GM13976 (cell line): Measurements from ENCODE around the gene NLGN3.

Experiments
- DNase-seq: peaks from one replicate; pipeline ENCODE4 v3.0.0; 2012; ENCODE audit warnings: low spot score
- in situ Hi-C: fragments of 300-500 bp; cut with MboI; formaldehyde crosslinking; loops from one replicate; pipeline ENCODE4 v1.12.0; 2022; ENCODE audit warnings: low sequenced_read_pairs, mixed read lengths, inconsistent platforms; ENCODE audit not compliant: unreplicated experiment
- TF ChIP-seq, protein P1 (sequence below): IDR thresholded peaks from 2 replicates; pipeline ENCODE4 v1.5.1; 2012; ENCODE audit warnings: borderline replicate concordance, mild to moderate bottlenecking; ENCODE audit not compliant: insufficient read depth; ENCODE audit errors: extremely low read depth, missing control alignments, control extremely low read depth

NLGN3 gene

GRCh38 chrX:71183341-71183740 lies 38.7 kb downstream of the NLGN3 start:
- in situ Hi-C loops: no loop called here
- TF ChIP-seq, protein P1, sequence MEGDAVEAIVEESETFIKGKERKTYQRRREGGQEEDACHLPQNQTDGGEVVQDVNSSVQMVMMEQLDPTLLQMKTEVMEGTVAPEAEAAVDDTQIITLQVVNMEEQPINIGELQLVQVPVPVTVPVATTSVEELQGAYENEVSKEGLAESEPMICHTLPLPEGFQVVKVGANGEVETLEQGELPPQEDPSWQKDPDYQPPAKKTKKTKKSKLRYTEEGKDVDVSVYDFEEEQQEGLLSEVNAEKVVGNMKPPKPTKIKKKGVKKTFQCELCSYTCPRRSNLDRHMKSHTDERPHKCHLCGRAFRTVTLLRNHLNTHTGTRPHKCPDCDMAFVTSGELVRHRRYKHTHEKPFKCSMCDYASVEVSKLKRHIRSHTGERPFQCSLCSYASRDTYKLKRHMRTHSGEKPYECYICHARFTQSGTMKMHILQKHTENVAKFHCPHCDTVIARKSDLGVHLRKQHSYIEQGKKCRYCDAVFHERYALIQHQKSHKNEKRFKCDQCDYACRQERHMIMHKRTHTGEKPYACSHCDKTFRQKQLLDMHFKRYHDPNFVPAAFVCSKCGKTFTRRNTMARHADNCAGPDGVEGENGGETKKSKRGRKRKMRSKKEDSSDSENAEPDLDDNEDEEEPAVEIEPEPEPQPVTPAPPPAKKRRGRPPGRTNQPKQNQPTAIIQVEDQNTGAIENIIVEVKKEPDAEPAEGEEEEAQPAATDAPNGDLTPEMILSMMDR: no peak
- no peak for DNase-seq

- no peak for DNase-seq
- in situ Hi-C loops: no loop called here
- TF ChIP-seq, protein P1: no peak
These were observed 39.5 kb downstream of the NLGN3 start for GRCh38 chrX:71184092-71184491.

- in situ Hi-C loops: no loop called here
- no peak for DNase-seq
- TF ChIP-seq, protein P1: no peak
These were observed 40.3 kb downstream of the NLGN3 start for GRCh38 chrX:71184803-71185495.

GRCh38 chrX:71191248-71191647 lies 46.6 kb downstream of the NLGN3 start:
- no peak for DNase-seq
- TF ChIP-seq, protein P1: no peak
- in situ Hi-C loops: no loop called here

GRCh38 chrX:71195964-71196649 lies 51.5 kb downstream of the NLGN3 start:
- DNase-seq: peak; percentile 33
- in situ Hi-C loops: no loop called here
- TF ChIP-seq, protein P1: no peak

DNA sequence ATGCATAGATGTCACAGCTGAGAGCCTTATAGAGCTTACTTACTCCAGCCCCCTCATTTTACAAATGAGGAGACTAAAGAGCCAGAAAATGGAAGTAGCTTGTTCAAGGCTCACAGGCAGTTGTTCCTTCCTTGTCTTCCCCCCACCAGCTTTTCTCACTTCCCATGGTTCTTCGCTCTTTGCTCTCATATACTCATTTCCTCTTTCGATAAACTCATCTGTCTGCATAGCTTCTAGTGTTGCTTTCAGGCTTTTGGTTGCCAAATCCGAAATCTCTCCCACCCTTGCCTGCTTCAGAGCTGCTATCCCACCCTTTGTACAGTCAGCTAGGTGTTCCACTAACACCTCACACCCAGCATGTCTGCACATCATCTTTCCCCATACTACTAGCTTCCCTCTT lies 53.4 kb downstream of the NLGN3 start:
- in situ Hi-C loops: no loop called here
- DNase-seq: peak; percentile 64
- TF ChIP-seq, protein P1: no peak
